GM23338 (cell line): ENCODE data around the gene LAMA1.

Experiments used
- CREB1 ChIP-seq: fragments of 250-450 bp; sonication (Bioruptor Pico); IDR thresholded peaks from 2 replicates; pipeline ENCODE4 v1.5.0; 2020; ENCODE audit warnings: low read depth, mild to moderate bottlenecking, moderate library complexity
- CTCF ChIP-seq, 2 experiments: fragments of 200-600 bp in 1 of 2; sonication (generic) in 1 of 2; conservative IDR thresholded peaks; 2 replicates each; pipeline versions ENCODE4 v1.5.1 to v1.6.1; 2016 to 2017; ENCODE audit warnings: antibody characterized with exemption in 2 of 2, low read depth in 2 of 2, mild to moderate bottlenecking in 2 of 2, moderate library complexity in 1 of 2
- EZH2 ChIP-seq: fragments of 200-600 bp; sonication (generic); IDR thresholded peaks from one replicate; pipeline ENCODE4 v1.8.0; 2017; ENCODE audit warnings: antibody characterized with exemption, mild to moderate bottlenecking, low read depth; ENCODE audit not compliant: unreplicated experiment
- EZH2phosphoT487 ChIP-seq: fragments of 200-600 bp; sonication (generic); IDR thresholded peaks from one replicate; pipeline ENCODE4 v1.8.1; 2018; ENCODE audit warnings: antibody characterized with exemption; ENCODE audit not compliant: unreplicated experiment
- POLR2AphosphoS5 ChIP-seq: IDR thresholded peaks from 2 replicates; pipeline ENCODE4 v1.6.1; 2016; ENCODE audit warnings: antibody characterized with exemption, low read depth
- REST ChIP-seq: IDR thresholded peaks from one replicate; pipeline ENCODE4 v1.6.1; 2018; ENCODE audit warnings: antibody characterized with exemption; ENCODE audit not compliant: unreplicated experiment
- STAT1 ChIP-seq: IDR thresholded peaks from one replicate; pipeline ENCODE4 v1.6.1; 2016; ENCODE audit warnings: antibody characterized with exemption; ENCODE audit not compliant: unreplicated experiment
- ZNF114 ChIP-seq: fragments of 250-450 bp; sonication (Bioruptor Pico); IDR thresholded peaks from 2 replicates; pipeline ENCODE4 v1.5.0; 2020; ENCODE audit warnings: mild to moderate bottlenecking, moderate library complexity

GRCh38 chr18:6954501-6954900 lies 163.1 kb downstream of the LAMA1 start:
- TF ChIP-seq CTCF (conservative IDR thresholded peaks at IDR 0.05; ENCODE audit: low read depth in 2 of 2) (no peak), POLR2AphosphoS5 (no peak), CREB1 (no peak), EZH2phosphoT487 (no peak), EZH2 (no peak), STAT1 (no peak), ZNF114 (CRISPR knock-in tag) (no peak), REST (no peak)
